ENCODE results near the gene TIAM1.

DNA sequence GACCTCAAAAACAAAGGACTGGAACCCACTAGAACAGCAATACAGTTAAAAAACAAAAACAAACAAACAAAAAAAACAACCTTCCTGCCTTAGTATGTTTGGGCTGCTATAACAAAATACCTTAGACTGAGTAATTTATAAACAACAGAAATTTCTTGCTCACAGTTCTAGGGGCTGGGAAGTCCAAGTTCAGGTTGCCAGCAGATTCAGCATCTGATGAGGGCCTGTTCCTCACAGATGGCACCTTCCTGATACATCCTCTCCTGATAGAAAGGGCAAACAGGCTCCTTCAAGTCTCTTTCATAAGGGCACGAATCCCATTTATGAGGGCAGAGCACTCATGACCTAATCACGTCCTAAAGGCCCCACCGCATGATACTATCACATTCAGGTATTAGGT, 55.9 kb downstream of the TIAM1 start:
- TF ChIP-seq, protein P1, sequence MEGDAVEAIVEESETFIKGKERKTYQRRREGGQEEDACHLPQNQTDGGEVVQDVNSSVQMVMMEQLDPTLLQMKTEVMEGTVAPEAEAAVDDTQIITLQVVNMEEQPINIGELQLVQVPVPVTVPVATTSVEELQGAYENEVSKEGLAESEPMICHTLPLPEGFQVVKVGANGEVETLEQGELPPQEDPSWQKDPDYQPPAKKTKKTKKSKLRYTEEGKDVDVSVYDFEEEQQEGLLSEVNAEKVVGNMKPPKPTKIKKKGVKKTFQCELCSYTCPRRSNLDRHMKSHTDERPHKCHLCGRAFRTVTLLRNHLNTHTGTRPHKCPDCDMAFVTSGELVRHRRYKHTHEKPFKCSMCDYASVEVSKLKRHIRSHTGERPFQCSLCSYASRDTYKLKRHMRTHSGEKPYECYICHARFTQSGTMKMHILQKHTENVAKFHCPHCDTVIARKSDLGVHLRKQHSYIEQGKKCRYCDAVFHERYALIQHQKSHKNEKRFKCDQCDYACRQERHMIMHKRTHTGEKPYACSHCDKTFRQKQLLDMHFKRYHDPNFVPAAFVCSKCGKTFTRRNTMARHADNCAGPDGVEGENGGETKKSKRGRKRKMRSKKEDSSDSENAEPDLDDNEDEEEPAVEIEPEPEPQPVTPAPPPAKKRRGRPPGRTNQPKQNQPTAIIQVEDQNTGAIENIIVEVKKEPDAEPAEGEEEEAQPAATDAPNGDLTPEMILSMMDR (IDR thresholded peaks at IDR 0.05), result no peak
- no peak for TF ChIP-seq POLR2A (IDR thresholded peaks at IDR 0.05)

All from lower leg skin (tissue), 3 donors.